GM23338 (cell line): ENCODE results near the gene B4GALNT4. TPM values are rescaled to one million over a fixed set of nuclear protein-coding genes. Genes with fewer than 3 reads are reported as not detected.

Source experiments
- ATAC-seq: fragments of 200-7000 bp; cut with Tn5 transposase; 3 replicates; pipeline ENCODE4 v1.9.1; 2020
- DNase-seq: peaks from one replicate; pipeline ENCODE4 v3.0.0-alpha.2; 2015; ENCODE audit warnings: low spot score
- H2AFZ ChIP-seq: fragments of 200-600 bp; sonication (generic); 2 replicates; pipeline ENCODE4 v1.8.0; 2016; ENCODE audit warnings: antibody characterized with exemption, mild to moderate bottlenecking, moderate library complexity
- H3F3A ChIP-seq: fragments of 200-600 bp; sonication (generic); replicated peaks from 2 replicates; pipeline ENCODE4 v1.8.0; 2017; ENCODE audit warnings: antibody characterized with exemption, mixed run types, low read depth
- H3K27ac ChIP-seq: fragments of 200-600 bp; sonication (generic); 2 replicates; pipeline ENCODE4 v1.6.1; 2016; ENCODE audit warnings: low read depth
- H3K27me3 ChIP-seq: fragments of 200-600 bp; sonication (generic); 2 replicates; pipeline ENCODE4 v1.8.0; 2016; ENCODE audit warnings: mild to moderate bottlenecking, mixed run types, moderate library complexity; ENCODE audit not compliant: insufficient read depth
- H3K36me3 ChIP-seq: fragments of 200-600 bp; sonication (generic); 2 replicates; pipeline ENCODE4 v1.8.0; 2016; ENCODE audit warnings: mild to moderate bottlenecking; ENCODE audit not compliant: insufficient read depth
- H3K4me1 ChIP-seq: fragments of 200-600 bp; sonication (generic); 2 replicates; pipeline ENCODE4 v1.8.0; 2016; ENCODE audit warnings: mild to moderate bottlenecking, moderate library complexity; ENCODE audit not compliant: insufficient read depth
- H3K4me2 ChIP-seq: fragments of 200-600 bp; sonication (generic); 2 replicates; pipeline ENCODE4 v1.7.1; 2017; ENCODE audit warnings: mixed run types
- H3K4me3 ChIP-seq: fragments of 200-600 bp; sonication (generic); 2 replicates; pipeline ENCODE4 v1.6.1; 2016; ENCODE audit warnings: mixed run types
- H3K79me2 ChIP-seq: fragments of 200-600 bp; sonication (generic); replicated peaks from 2 replicates; pipeline ENCODE4 v1.8.0; 2017; ENCODE audit warnings: mild to moderate bottlenecking; ENCODE audit not compliant: insufficient read depth
- H3K9me2 ChIP-seq: fragments of 200-600 bp; sonication (generic); 2 replicates; pipeline ENCODE4 v1.8.0; 2017; ENCODE audit not compliant: insufficient read depth
- H4K20me1 ChIP-seq: fragments of 200-600 bp; sonication (generic); replicated peaks from 2 replicates; pipeline ENCODE4 v1.8.0; 2017; ENCODE audit warnings: mild to moderate bottlenecking; ENCODE audit not compliant: insufficient read depth
- H3K27ac Mint-ChIP-seq: 2 replicates; pipeline ENCODE4 v1.8.0; 2020; ENCODE audit warnings: inconsistent platforms, mild to moderate bottlenecking, moderate library complexity, mixed read lengths
- H3K27me3 Mint-ChIP-seq: 3 replicates; pipeline ENCODE4 v1.8.0; 2022; ENCODE audit warnings: low read depth, mild to moderate bottlenecking, moderate library complexity, mixed read lengths, inconsistent platforms; ENCODE audit not compliant: insufficient read depth, poor library complexity
- H3K36me3 Mint-ChIP-seq: 3 replicates; pipeline ENCODE4 v1.8.0; 2021; ENCODE audit warnings: low read depth, mild to moderate bottlenecking, inconsistent platforms, moderate library complexity, mixed read lengths
- H3K4me1 Mint-ChIP-seq: 3 replicates; pipeline ENCODE4 v1.8.0; 2020; ENCODE audit warnings: mild to moderate bottlenecking, inconsistent platforms, mixed read lengths
- H3K4me3 Mint-ChIP-seq: 3 replicates; pipeline ENCODE4 v1.8.0; 2021; ENCODE audit warnings: moderate library complexity, mild to moderate bottlenecking, inconsistent platforms, mixed read lengths
- H3K9me3 Mint-ChIP-seq: 3 replicates; pipeline ENCODE4 v1.8.0; 2020; ENCODE audit warnings: moderate library complexity, mild to moderate bottlenecking, inconsistent platforms, mixed read lengths
- CREB1 ChIP-seq: fragments of 250-450 bp; sonication (Bioruptor Pico); IDR thresholded peaks from 2 replicates; pipeline ENCODE4 v1.5.0; 2020; ENCODE audit warnings: low read depth, mild to moderate bottlenecking, moderate library complexity
- EZH2 ChIP-seq: fragments of 200-600 bp; sonication (generic); IDR thresholded peaks from one replicate; pipeline ENCODE4 v1.8.0; 2017; ENCODE audit warnings: antibody characterized with exemption, mild to moderate bottlenecking, low read depth; ENCODE audit not compliant: unreplicated experiment
- EZH2phosphoT487 ChIP-seq: fragments of 200-600 bp; sonication (generic); IDR thresholded peaks from one replicate; pipeline ENCODE4 v1.8.1; 2018; ENCODE audit warnings: antibody characterized with exemption; ENCODE audit not compliant: unreplicated experiment
- JUNB ChIP-seq: IDR thresholded peaks from one replicate; pipeline ENCODE4 v1.6.1; 2016; ENCODE audit warnings: antibody characterized with exemption; ENCODE audit not compliant: unreplicated experiment
- NANOG ChIP-seq: IDR thresholded peaks from 2 replicates; pipeline ENCODE4 v1.6.1; 2016; ENCODE audit warnings: antibody characterized with exemption, borderline replicate concordance
- POLR2AphosphoS5 ChIP-seq: IDR thresholded peaks from 2 replicates; pipeline ENCODE4 v1.6.1; 2016; ENCODE audit warnings: antibody characterized with exemption, low read depth
- STAT1 ChIP-seq: IDR thresholded peaks from one replicate; pipeline ENCODE4 v1.6.1; 2016; ENCODE audit warnings: antibody characterized with exemption; ENCODE audit not compliant: unreplicated experiment
- ZNF114 ChIP-seq: fragments of 250-450 bp; sonication (Bioruptor Pico); IDR thresholded peaks from 2 replicates; pipeline ENCODE4 v1.5.0; 2020; ENCODE audit warnings: mild to moderate bottlenecking, moderate library complexity
- ZNF331 ChIP-seq: fragments of 250-450 bp; sonication (Bioruptor Pico); IDR thresholded peaks from 2 replicates; pipeline ENCODE4 v1.5.0; 2020; ENCODE audit warnings: low read depth, mild to moderate bottlenecking, moderate library complexity
- polyA plus RNA-seq: library from polyadenylated mRNA; unstranded; fragments of >200 nt; fragmentation: Nextera tagmentation; extraction: Ambion mirVana; gene quantifications from 2 replicates; pipeline ENCODE4 v1.2.1, GENCODE V29; 2016
- total RNA-seq: library from RNA; depleted of rRNA; stranded (reverse); fragments of >200 nt; shearing (Covaris generic); gene quantifications from 2 replicates; pipeline ENCODE4 v1.2.3, GENCODE V29; 2014
- TF ChIP-seq, protein P1 (sequence below): IDR thresholded peaks from 2 replicates; pipeline ENCODE4 v1.6.1; 2016; ENCODE audit warnings: antibody characterized with exemption
- TF ChIP-seq, protein P2 (sequence below): fragments of 250-450 bp; sonication (Bioruptor Pico); IDR thresholded peaks from 2 replicates; pipeline ENCODE4 v1.5.0; 2020; ENCODE audit warnings: mild to moderate bottlenecking, moderate library complexity
- TF ChIP-seq, protein P3 (sequence below), 2 experiments: fragments of 200-600 bp in 1 of 2; sonication (generic) in 1 of 2; conservative IDR thresholded peaks; 2 replicates each; pipeline versions ENCODE4 v1.5.1 to v1.6.1; 2016 to 2017; ENCODE audit warnings: antibody characterized with exemption in 2 of 2, low read depth in 2 of 2, mild to moderate bottlenecking in 2 of 2, moderate library complexity in 1 of 2
- TF ChIP-seq, protein P4 (sequence below): IDR thresholded peaks from one replicate; pipeline ENCODE4 v1.6.1; 2018; ENCODE audit warnings: antibody characterized with exemption; ENCODE audit not compliant: unreplicated experiment

Gene B4GALNT4
- total and polyA plus RNA-seq, 2 experiments from 2014 or later: 49.9 to 92.6 TPM

DNA sequence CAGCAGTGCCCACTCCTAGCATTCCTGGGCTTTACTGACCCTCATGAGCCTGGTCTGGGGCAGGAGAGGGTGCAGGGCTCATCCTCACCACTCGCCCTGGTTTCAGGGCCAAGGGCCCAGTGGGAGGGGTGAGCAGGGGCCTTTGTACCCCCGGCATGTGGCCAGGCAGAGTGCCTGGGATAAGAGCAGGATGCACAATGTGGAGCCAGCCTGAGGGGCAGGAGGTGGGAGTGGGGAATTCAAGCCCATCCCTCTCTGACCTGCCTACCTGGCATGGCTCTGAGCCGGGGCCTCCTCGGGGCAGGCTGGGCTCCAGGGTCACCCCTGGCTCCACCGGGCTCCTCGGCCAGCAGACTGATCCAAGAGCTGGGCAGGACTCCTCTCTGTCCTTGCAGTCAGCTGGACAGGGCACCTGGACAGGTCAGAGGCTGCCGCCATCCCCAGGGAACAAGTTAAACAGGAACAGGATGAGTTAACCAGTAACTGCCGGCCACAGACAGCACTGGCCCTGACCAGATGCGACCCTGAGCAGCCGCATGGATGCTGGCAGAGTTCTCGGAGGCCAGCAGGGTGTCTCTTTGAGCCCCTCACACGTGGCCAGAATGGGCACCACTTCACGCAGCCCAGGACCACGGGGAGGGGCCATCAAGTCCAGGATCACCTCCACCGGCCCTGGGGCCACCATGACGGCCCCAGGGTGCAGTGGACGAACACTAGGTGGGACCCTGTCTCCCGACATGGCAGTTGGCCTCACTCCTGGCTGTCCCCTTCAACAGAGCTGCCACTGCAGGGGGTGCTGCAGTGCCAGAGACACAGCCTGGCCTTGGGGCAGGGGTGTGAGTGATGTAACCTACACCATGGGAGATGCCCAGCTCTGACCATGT lies 40.5 kb downstream of the B4GALNT4 start:
- no peaks in the 10 kb centered on the region; the same call in 1 of the 2 replicates for H4K20me1 ChIP-seq
- no peaks in the 10 kb centered on the region; the same call in 2 of the 3 replicates for H3K36me3 Mint-ChIP-seq
- peaks cover 2% of the 10 kb centered on the region; the same call in 2 of the 3 replicates for H3K9me3 Mint-ChIP-seq
- H3K27me3 Mint-ChIP-seq: peaks cover 7% of the 10 kb centered on the region
- no peak overlapping the region for H3K4me3 ChIP-seq
- ATAC-seq (no peak), DNase-seq (no peak)
- H3K27ac Mint-ChIP-seq: no peak overlapping the region
- H3K4me1 Mint-ChIP-seq: peaks cover 7% of the 10 kb centered on the region
- no peak overlapping the region for H3K4me2 ChIP-seq
- H2AFZ ChIP-seq: no peak overlapping the region
- H3K4me1 ChIP-seq: no peaks in the 10 kb centered on the region; the same call in 1 of the 2 replicates
- no peaks in the 10 kb centered on the region for H3F3A ChIP-seq
- no peak overlapping the region for H3K4me3 Mint-ChIP-seq
- no peak overlapping the region for H3K27ac ChIP-seq
- H3K9me2 ChIP-seq: no peaks in the 10 kb centered on the region
- H3K36me3 ChIP-seq: no peaks in the 10 kb centered on the region
- H3K27me3 ChIP-seq: no peaks in the 10 kb centered on the region
- peaks cover 5% of the 10 kb centered on the region; the same call in 1 of the 2 replicates for H3K79me2 ChIP-seq
- TF ChIP-seq EZH2phosphoT487: no peak
- TF ChIP-seq, protein P1, sequence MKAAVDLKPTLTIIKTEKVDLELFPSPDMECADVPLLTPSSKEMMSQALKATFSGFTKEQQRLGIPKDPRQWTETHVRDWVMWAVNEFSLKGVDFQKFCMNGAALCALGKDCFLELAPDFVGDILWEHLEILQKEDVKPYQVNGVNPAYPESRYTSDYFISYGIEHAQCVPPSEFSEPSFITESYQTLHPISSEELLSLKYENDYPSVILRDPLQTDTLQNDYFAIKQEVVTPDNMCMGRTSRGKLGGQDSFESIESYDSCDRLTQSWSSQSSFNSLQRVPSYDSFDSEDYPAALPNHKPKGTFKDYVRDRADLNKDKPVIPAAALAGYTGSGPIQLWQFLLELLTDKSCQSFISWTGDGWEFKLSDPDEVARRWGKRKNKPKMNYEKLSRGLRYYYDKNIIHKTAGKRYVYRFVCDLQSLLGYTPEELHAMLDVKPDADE: no peak
- TF ChIP-seq, protein P2, sequence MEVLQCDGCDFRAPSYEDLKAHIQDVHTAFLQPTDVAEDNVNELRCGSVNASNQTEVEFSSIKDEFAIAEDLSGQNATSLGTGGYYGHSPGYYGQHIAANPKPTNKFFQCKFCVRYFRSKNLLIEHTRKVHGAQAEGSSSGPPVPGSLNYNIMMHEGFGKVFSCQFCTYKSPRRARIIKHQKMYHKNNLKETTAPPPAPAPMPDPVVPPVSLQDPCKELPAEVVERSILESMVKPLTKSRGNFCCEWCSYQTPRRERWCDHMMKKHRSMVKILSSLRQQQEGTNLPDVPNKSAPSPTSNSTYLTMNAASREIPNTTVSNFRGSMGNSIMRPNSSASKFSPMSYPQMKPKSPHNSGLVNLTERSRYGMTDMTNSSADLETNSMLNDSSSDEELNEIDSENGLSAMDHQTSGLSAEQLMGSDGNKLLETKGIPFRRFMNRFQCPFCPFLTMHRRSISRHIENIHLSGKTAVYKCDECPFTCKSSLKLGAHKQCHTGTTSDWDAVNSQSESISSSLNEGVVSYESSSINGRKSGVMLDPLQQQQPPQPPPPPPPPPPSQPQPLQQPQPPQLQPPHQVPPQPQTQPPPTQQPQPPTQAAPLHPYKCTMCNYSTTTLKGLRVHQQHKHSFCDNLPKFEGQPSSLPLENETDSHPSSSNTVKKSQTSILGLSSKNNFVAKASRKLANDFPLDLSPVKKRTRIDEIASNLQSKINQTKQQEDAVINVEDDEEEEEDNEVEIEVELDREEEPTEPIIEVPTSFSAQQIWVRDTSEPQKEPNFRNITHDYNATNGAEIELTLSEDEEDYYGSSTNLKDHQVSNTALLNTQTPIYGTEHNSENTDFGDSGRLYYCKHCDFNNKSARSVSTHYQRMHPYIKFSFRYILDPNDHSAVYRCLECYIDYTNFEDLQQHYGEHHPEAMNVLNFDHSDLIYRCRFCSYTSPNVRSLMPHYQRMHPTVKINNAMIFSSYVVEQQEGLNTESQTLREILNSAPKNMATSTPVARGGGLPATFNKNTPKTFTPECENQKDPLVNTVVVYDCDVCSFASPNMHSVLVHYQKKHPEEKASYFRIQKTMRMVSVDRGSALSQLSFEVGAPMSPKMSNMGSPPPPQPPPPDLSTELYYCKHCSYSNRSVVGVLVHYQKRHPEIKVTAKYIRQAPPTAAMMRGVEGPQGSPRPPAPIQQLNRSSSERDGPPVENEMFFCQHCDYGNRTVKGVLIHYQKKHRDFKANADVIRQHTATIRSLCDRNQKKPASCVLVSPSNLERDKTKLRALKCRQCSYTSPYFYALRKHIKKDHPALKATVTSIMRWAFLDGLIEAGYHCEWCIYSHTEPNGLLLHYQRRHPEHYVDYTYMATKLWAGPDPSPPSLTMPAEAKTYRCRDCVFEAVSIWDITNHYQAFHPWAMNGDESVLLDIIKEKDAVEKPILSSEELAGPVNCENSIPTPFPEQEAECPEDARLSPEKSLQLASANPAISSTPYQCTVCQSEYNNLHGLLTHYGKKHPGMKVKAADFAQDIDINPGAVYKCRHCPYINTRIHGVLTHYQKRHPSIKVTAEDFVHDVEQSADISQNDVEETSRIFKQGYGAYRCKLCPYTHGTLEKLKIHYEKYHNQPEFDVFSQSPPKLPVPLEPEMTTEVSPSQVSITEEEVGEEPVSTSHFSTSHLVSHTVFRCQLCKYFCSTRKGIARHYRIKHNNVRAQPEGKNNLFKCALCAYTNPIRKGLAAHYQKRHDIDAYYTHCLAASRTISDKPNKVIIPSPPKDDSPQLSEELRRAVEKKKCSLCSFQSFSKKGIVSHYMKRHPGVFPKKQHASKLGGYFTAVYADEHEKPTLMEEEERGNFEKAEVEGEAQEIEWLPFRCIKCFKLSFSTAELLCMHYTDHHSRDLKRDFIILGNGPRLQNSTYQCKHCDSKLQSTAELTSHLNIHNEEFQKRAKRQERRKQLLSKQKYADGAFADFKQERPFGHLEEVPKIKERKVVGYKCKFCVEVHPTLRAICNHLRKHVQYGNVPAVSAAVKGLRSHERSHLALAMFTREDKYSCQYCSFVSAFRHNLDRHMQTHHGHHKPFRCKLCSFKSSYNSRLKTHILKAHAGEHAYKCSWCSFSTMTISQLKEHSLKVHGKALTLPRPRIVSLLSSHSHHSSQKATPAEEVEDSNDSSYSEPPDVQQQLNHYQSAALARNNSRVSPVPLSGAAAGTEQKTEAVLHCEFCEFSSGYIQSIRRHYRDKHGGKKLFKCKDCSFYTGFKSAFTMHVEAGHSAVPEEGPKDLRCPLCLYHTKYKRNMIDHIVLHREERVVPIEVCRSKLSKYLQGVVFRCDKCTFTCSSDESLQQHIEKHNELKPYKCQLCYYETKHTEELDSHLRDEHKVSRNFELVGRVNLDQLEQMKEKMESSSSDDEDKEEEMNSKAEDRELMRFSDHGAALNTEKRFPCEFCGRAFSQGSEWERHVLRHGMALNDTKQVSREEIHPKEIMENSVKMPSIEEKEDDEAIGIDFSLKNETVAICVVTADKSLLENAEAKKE (CRISPR knock-in tag): no peak
- TF ChIP-seq, protein P3, sequence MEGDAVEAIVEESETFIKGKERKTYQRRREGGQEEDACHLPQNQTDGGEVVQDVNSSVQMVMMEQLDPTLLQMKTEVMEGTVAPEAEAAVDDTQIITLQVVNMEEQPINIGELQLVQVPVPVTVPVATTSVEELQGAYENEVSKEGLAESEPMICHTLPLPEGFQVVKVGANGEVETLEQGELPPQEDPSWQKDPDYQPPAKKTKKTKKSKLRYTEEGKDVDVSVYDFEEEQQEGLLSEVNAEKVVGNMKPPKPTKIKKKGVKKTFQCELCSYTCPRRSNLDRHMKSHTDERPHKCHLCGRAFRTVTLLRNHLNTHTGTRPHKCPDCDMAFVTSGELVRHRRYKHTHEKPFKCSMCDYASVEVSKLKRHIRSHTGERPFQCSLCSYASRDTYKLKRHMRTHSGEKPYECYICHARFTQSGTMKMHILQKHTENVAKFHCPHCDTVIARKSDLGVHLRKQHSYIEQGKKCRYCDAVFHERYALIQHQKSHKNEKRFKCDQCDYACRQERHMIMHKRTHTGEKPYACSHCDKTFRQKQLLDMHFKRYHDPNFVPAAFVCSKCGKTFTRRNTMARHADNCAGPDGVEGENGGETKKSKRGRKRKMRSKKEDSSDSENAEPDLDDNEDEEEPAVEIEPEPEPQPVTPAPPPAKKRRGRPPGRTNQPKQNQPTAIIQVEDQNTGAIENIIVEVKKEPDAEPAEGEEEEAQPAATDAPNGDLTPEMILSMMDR (conservative IDR thresholded peaks at IDR 0.05; ENCODE audit: low read depth in 2 of 2): no peak
- TF ChIP-seq NANOG: no peak
- TF ChIP-seq EZH2: no peak
- TF ChIP-seq CREB1 (CRISPR knock-in tag): no peak
- TF ChIP-seq ZNF114 (CRISPR knock-in tag): no peak
- no peak for TF ChIP-seq ZNF331 (CRISPR knock-in tag)
- no peak for TF ChIP-seq STAT1
- no peak for TF ChIP-seq POLR2AphosphoS5
- TF ChIP-seq, protein P4, sequence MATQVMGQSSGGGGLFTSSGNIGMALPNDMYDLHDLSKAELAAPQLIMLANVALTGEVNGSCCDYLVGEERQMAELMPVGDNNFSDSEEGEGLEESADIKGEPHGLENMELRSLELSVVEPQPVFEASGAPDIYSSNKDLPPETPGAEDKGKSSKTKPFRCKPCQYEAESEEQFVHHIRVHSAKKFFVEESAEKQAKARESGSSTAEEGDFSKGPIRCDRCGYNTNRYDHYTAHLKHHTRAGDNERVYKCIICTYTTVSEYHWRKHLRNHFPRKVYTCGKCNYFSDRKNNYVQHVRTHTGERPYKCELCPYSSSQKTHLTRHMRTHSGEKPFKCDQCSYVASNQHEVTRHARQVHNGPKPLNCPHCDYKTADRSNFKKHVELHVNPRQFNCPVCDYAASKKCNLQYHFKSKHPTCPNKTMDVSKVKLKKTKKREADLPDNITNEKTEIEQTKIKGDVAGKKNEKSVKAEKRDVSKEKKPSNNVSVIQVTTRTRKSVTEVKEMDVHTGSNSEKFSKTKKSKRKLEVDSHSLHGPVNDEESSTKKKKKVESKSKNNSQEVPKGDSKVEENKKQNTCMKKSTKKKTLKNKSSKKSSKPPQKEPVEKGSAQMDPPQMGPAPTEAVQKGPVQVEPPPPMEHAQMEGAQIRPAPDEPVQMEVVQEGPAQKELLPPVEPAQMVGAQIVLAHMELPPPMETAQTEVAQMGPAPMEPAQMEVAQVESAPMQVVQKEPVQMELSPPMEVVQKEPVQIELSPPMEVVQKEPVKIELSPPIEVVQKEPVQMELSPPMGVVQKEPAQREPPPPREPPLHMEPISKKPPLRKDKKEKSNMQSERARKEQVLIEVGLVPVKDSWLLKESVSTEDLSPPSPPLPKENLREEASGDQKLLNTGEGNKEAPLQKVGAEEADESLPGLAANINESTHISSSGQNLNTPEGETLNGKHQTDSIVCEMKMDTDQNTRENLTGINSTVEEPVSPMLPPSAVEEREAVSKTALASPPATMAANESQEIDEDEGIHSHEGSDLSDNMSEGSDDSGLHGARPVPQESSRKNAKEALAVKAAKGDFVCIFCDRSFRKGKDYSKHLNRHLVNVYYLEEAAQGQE: no peak
- no peak for TF ChIP-seq JUNB
